Muscle layer of colon (tissue), 2 donors: ENCODE results near the gene GINS1.

ENCODE experiments used
- H3K27ac ChIP-seq: one replicate; pipeline ENCODE4 v1.7.0; 2013; ENCODE audit warnings: low read depth, mild to moderate bottlenecking, low read length, moderate library complexity
- H3K27me3 ChIP-seq, 2 donors: one replicate each; pipeline ENCODE4 v1.7.0; 2013; ENCODE audit warnings: low read length in 2 of 2, mild to moderate bottlenecking in 2 of 2; ENCODE audit not compliant: insufficient read depth in 2 of 2, control insufficient read depth in 1 of 2
- H3K36me3 ChIP-seq: one replicate; pipeline ENCODE4 v1.7.0; 2013; ENCODE audit warnings: mild to moderate bottlenecking, low read length; ENCODE audit not compliant: insufficient read depth
- H3K4me1 ChIP-seq: one replicate; pipeline ENCODE4 v1.7.0; 2013; ENCODE audit warnings: mild to moderate bottlenecking, low read length; ENCODE audit not compliant: insufficient read depth
- H3K4me3 ChIP-seq, 2 donors: one replicate each; pipeline ENCODE4 v1.7.0; 2013; ENCODE audit warnings: low read length in 2 of 2, low read depth in 1 of 2, mild to moderate bottlenecking in 1 of 2, moderate library complexity in 1 of 2
- H3K9ac ChIP-seq: one replicate; pipeline ENCODE4 v1.7.0; 2013; ENCODE audit warnings: low read length
- H3K9me3 ChIP-seq: one replicate; pipeline ENCODE4 v1.7.0; 2013; ENCODE audit warnings: mild to moderate bottlenecking, low read length
- donor health status: abdominal sarcoma.
- donor health status: Adenocarcinoma of cecum.

GINS1 gene

GRCh38 chr20:25407311-25408169 lies at the start of gene GINS1:
Gene GINS1 (plus strand): TSS chr20:25407673. CDS start chr20:25407821, 148 bp downstream.
- Histone ChIP-seq H3K4me1 (peaks cover 4% of the 10 kb centered on the region), H3K9me3 (peaks cover 6% of the 10 kb centered on the region), H3K36me3 (no peaks in the 10 kb centered on the region), H3K27ac (peak within 1 kb of the TSS; percentile 47), H3K4me3 (peak within 1 kb of the TSS; percentile 60 to 70), H3K27me3 (no peaks in the 10 kb centered on the region), H3K9ac (no peak within 1 kb of the TSS)

- Histone ChIP-seq H3K27ac (no peak overlapping the region), H3K9me3 (no peaks in the 10 kb centered on the region), H3K36me3 (no peaks in the 10 kb centered on the region), H3K9ac (no peak overlapping the region), H3K4me3 (no peak overlapping the region), H3K27me3 (no peaks in the 10 kb centered on the region), H3K4me1 (no peaks in the 10 kb centered on the region)
Measured at GRCh38 chr20:25360631-25361286, 46.7 kb upstream of the GINS1 start.

- Histone ChIP-seq H3K4me3 (no peak overlapping the region), H3K36me3 (no peaks in the 10 kb centered on the region)
Measured at GRCh38 chr20:25361287-25361683, 46.2 kb upstream of the GINS1 start.

GRCh38 chr20:25364180-25364788 lies 43.2 kb upstream of the GINS1 start:
- Histone ChIP-seq H3K9me3 (no peaks in the 10 kb centered on the region), H3K4me1 (no peaks in the 10 kb centered on the region), H3K9ac (no peak overlapping the region), H3K4me3 (no peak overlapping the region), H3K36me3 (no peaks in the 10 kb centered on the region), H3K27ac (no peak overlapping the region), H3K27me3 (no peaks in the 10 kb centered on the region)

More at GRCh38 chr20:25361287-25361683, 46.2 kb upstream of the GINS1 start:
- no peaks in the 10 kb centered on the region for H3K9me3 ChIP-seq
- no peak overlapping the region for H3K9ac ChIP-seq
- no peaks in the 10 kb centered on the region for H3K27me3 ChIP-seq
- no peak overlapping the region for H3K27ac ChIP-seq
- H3K4me1 ChIP-seq: no peaks in the 10 kb centered on the region

- Histone ChIP-seq H3K4me1 (no peaks in the 10 kb centered on the region), H3K4me3 (no peak overlapping the region)
Measured at GRCh38 chr20:25364879-25365699, 42.4 kb upstream of the GINS1 start.

GRCh38 chr20:25368526-25368925 lies 38.9 kb upstream of the GINS1 start:
- H3K9ac ChIP-seq: no peak overlapping the region
- no peaks in the 10 kb centered on the region for H3K9me3 ChIP-seq
- H3K36me3 ChIP-seq: no peaks in the 10 kb centered on the region
- H3K4me3 ChIP-seq: no peak overlapping the region
- no peak overlapping the region for H3K27ac ChIP-seq
- no peaks in the 10 kb centered on the region for H3K27me3 ChIP-seq
- no peaks in the 10 kb centered on the region for H3K4me1 ChIP-seq

More at GRCh38 chr20:25364879-25365699, 42.4 kb upstream of the GINS1 start:
- Histone ChIP-seq H3K9ac (no peak overlapping the region), H3K27ac (no peak overlapping the region), H3K27me3 (no peaks in the 10 kb centered on the region), H3K9me3 (no peaks in the 10 kb centered on the region), H3K36me3 (no peaks in the 10 kb centered on the region)

- H3K4me1 ChIP-seq: no peaks in the 10 kb centered on the region
- no peak overlapping the region for H3K9ac ChIP-seq
- H3K36me3 ChIP-seq: no peaks in the 10 kb centered on the region
- H3K9me3 ChIP-seq: no peaks in the 10 kb centered on the region
- no peaks in the 10 kb centered on the region for H3K27me3 ChIP-seq
- H3K4me3 ChIP-seq: no peak overlapping the region
- H3K27ac ChIP-seq: no peak overlapping the region
Measured at GRCh38 chr20:25368976-25369375, 38.5 kb upstream of the GINS1 start.

GRCh38 chr20:25369529-25369928 lies 37.9 kb upstream of the GINS1 start:
- no peak overlapping the region for H3K27ac ChIP-seq

GRCh38 chr20:25369971-25370370 lies 37.5 kb upstream of the GINS1 start:
- no peaks in the 10 kb centered on the region for H3K27me3 ChIP-seq
- no peak overlapping the region for H3K4me3 ChIP-seq
- no peaks in the 10 kb centered on the region for H3K9me3 ChIP-seq
- H3K27ac ChIP-seq: no peak overlapping the region
- H3K4me1 ChIP-seq: no peaks in the 10 kb centered on the region
- H3K9ac ChIP-seq: no peak overlapping the region
- H3K36me3 ChIP-seq: no peaks in the 10 kb centered on the region

More at GRCh38 chr20:25369529-25369928, 37.9 kb upstream of the GINS1 start:
- H3K4me3 ChIP-seq: no peak overlapping the region
- no peak overlapping the region for H3K9ac ChIP-seq
- H3K9me3 ChIP-seq: no peaks in the 10 kb centered on the region
- H3K27me3 ChIP-seq: no peaks in the 10 kb centered on the region
- H3K4me1 ChIP-seq: no peaks in the 10 kb centered on the region
- H3K36me3 ChIP-seq: no peaks in the 10 kb centered on the region

GRCh38 chr20:25372584-25373336 lies 34.7 kb upstream of the GINS1 start:
- Histone ChIP-seq H3K9me3 (no peaks in the 10 kb centered on the region), H3K27me3 (no peaks in the 10 kb centered on the region), H3K9ac (no peak overlapping the region), H3K27ac (no peak overlapping the region), H3K4me3 (no peak overlapping the region), H3K36me3 (no peaks in the 10 kb centered on the region), H3K4me1 (peaks cover 4% of the 10 kb centered on the region)
